GM18870 (cell line): ENCODE results near the gene CSRP2.

Experiments used
- ATAC-seq: cut with Tn5 transposase; IDR thresholded peaks from one replicate; pipeline ENCODE4 v1.9.1; 2021; ENCODE audit warnings: moderate library complexity; ENCODE audit not compliant: unreplicated experiment

Gene CSRP2

GRCh38 chr12:76878899-76879709 is at the start of gene CSRP2:
Gene CSRP2, minus strand, starts transcription at chr12:76879019. Its CDS starts 12,759 bp downstream, at chr12:76866260.
- ATAC-seq = peak; percentile 51

GRCh38 chr12:76927170-76927784 is 48.5 kb upstream of the CSRP2 start:
- ATAC-seq = no peak

GRCh38 chr12:76925135-76925534 is 46.3 kb upstream of the CSRP2 start:
- no peak for ATAC-seq

DNA sequence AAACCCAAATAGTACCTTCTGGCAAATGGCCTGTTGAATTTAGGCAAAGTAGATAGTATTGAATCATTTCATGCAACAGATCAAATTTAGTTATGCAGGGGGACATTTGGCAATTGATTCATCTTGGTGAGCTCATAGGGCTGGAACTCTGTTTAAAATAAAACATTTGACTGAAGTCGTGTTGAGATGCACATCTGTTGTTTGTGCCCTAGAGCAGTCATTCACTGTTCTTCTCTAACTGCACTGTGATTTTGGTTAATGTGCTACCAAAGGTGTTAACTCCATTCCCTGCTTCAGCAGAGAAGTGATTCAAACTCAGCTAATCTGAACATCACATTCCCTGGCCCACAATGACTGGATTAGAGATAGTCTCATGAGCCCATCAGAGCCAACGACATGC is 44.0 kb upstream of the CSRP2 start:
- no peak for ATAC-seq

DNA sequence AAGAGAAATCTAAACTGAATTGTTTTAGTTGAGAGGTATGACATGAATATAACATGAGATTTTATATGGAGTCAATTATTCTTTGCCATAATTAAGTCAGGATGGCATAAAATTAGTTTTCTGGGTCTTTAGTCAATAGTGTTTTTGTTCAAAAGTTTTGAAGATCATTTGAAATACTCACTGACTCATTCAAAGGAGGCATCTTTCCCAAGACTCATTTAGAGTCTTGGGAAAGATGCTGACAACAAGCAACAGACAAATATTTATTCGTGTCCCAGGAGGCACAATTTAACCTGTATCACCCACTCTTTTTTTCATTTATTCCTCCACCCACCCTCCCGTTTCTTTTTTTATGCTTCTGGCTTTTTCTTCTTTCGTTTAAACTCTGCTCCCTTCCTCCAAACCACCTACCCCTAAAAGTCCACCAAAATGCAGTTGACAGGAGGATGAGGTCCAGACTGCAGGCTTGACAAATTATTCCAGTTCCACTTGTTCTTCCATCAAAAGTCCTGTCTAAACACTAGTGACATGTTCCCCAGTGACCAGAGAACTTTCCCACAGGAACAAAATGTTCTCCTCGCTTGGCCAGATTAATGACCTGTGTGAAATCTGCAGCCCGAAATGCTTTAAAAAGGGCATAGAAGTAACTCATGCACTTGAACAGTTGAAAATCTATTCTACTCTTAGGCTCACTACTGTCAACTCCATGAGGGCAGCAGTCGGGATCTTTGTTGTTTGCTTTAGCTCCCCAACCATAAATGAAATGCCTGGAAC is 43.3 kb upstream of the CSRP2 start:
- no peak for ATAC-seq

DNA sequence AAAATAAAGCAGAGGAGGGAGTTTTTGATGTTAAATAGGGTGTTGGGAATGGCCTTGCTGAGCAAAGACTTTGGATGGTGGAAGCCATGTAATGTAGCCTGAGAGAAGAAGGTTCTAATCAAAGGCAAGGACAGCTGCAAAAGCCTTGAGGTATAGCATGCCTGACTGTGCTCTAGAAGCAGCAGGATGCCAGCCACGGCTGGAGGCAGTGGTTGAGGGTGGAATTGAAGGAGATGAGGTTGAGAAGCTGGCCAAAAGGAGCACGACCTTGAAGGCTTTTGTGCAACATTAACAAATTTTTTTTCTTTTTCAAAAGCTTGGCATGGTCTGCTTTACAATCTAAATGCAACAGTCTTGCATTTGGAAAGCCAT is 42.3 kb upstream of the CSRP2 start:
- no peak for ATAC-seq

DNA sequence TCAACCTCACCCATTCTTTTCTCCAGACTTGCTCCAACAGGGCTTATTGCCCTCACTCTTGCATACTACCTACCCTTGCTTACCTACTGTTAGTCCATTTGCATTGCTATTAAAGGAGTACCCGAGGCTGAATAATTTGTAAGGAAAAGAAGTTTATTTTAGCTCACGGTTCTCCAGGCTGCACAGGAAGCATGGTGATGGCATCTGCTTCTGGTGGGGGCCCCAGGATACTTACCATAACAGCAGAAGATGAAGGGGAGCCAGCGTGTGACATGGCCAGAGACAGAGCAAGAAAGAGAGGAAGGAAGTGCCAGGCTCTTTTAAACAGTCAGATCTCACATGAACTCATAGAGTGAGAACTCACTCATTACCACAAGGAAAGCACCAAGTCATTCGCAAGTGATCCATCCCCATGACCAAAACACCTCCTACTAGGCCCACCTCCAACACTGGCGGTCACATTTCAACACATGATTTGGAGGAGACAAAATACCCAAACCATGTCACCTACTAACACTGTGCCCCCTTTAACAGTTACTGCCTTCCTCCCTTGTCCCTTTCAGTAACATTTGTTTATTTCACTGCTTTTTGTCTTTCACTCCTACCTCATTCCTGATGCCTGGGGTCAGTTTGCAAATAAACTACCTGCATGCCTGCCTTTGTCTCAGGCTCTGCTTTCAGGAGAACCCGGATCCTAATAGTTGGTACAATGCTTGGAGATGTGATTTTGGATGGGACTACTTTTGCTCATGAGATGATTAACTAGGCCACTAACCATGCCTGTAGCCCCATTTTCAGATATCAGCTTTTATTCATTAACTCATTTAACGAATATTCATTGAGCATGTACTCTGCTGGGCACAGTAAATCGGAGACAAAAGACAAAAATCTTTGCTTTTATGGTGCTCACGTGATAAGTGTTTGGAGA is 41.6 kb upstream of the CSRP2 start:
- ATAC-seq = peak; percentile 81

DNA sequence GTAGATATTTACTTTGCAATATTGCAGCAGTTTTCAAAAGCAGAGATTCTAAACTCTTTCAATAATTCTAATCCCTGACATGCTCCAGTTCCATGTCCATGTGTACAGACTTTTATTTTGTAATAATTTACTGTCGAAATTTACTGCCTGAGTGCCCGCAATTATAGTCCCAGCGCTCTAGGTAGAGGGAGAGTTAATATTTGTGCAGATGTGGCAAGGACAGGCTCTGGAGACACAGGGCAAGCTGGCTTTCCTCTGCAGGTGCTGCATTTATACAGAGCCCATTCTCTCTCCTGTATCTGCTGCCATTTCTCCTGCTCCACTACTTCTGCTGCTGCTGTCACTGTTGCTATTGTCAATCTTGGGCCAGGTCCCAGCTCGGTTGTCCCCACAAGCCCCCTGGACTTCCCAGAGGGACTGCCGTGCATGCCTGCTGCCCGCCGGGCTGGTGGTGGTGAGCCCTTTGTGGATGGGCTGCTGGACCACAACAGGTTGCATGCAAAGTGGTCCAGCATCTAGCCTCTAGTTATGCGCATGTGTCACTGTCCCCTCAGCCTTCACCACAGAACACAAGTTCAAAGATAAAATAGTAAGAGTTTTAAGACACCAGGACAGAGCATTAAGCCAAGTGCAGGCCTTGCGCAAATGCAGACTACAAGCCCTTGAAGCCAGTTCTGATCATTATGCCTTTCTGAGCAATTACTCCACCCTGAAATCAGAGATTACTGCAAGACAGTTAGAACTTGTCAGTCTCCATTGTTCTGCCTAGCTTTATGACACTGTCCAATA is 40.8 kb upstream of the CSRP2 start:
- ATAC-seq = peak; percentile 2

DNA sequence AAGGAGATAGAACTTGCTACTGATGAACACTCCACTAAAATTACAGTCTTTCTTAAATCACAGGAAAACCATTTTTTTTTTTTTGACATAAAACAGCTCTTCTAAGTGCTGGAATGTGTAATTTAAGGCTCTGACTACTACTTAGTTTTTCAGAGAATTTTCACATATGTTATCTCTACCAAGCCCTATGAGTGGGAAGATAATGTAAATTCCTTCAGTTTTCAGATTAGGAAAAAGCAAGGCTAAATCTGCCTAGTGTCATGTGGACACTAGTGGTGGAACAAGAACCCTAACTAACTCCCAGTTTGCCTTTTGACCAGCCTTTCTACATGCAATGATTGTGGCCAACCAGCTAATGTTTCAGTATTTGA is 37.3 kb upstream of the CSRP2 start:
- ATAC-seq = no peak

DNA sequence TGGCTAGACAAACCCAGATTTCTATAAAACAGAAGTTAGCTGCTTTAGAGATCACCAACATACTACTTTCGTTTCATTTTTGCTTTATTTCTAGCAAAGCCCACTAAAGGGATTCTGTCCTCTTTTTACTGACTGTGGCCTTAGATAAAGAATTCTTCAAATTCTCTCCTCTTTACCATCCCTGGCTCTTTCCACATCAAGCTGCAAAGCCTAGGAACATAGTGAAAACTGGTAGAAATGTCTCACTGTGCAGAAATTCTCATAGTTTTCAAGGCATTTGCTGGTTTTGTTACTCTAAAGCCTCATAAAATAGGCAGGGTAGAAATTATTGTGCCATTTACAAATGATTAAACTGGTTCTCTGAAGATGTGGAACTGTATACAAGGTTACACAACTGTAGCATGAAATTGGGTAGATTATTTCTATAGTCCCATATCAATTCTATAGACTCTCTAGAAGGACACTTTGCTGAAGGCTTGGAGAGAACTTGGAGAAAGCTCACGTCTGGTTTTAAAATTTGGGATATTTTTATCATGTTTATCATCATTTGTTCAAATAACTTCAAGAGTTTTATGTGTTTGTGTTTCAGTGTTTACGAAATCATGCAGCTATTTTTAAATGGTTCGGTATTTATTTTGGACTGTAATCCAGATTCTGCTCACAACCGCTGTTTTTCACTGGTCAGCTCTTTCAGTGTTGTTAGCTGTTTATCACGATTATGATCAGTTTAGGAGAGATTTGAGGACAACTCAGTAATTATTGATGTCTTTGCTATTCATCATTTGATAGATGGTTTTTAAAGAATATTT is 36.7 kb upstream of the CSRP2 start:
- no peak for ATAC-seq

DNA sequence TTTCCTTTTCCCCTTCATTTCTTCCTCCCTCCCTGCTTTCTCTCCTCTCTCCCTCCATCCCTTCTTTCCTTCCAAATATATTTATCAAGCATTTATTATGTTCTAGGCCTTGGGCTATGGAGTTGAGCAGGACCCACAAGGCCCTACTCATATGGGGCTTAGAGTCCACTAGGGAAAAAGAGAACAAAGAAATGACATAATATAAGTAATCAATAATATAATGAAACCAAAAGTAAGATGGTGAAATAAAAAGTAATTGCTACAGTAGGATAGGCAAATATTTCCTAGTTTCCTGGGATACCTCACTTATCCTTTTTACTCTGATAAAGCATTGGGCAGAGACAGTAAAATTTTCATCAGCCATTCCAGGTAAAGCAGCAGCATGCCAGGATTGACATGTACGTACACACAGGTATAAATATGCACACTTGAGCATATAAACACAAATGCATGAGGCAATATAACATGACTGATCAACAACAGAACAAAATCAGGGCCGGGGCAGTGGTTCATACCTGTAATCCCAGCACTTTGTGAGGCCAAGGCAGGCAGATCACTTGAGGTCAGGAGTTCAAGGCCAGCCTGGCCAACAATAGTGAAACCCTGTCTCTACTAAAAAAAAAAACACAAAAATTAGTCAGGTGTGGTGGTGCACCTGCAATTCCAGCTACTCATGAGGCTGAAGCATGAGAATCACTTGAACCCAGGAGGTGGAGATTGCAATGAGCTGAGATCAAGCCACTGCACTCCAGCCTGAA is 35.5 kb upstream of the CSRP2 start:
- ATAC-seq = no peak

DNA sequence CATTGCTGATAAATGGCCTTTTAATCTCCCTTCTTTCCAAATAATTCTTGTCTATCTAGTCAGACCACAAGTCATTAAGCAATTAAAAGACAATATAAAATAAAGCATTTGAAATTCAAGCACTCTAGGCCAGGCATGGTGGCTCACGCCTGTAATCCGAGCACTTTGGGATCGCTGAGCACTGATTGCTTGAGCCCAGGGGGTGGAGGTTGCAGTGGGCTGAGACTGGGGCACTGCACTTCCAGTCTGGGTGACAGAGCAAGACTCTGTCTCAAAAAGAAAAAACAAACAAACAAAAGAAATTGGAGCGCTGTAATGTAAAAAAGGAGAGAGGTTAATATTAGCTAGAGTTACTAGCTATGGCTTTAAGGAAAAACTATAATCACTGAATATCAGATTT is 30.5 kb upstream of the CSRP2 start:
- ATAC-seq = no peak

- no peak for ATAC-seq
Observed at GRCh38 chr12:76908303-76909017, 29.6 kb upstream of the CSRP2 start.

- ATAC-seq = no peak
Observed at GRCh38 chr12:76901628-76902380, 23.0 kb upstream of the CSRP2 start.

DNA sequence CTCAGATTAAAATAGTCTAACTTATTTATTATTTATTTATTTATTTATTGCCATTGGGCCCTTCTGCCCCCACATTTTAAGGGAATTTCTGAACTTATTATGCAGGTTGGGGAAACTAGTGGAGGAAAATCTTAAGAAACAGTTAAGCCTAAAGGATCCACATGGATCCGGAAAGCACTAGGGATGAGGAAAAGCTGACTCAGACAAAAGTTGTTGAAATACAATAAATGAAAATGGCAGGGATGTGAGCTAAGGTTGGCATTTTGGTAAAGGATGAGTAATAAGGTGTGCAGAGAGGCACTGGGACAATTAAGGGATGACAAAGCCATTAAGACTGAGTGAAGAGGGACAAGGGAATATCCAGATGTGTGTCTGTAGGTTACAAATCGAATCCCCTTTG is 20.7 kb upstream of the CSRP2 start:
- ATAC-seq = no peak

DNA sequence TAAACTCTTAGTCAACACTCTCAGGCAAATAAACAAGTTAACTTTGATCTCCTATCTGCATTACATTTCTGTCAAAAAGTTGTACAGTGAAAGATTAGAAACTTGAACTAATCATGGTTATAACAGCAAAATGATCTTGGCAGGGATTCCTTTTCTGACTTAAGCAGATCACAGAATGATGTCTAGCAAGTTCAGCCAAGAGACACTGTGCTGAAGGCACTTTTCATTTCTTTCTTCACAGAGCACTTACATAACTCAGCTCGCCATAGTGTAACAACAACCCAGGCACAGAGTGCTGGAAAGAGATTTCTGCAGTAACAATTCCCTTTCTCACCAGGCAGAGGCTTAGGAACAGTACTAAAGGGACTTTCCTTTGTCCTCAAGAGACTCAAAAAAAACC is 19.6 kb upstream of the CSRP2 start:
- ATAC-seq = no peak

DNA sequence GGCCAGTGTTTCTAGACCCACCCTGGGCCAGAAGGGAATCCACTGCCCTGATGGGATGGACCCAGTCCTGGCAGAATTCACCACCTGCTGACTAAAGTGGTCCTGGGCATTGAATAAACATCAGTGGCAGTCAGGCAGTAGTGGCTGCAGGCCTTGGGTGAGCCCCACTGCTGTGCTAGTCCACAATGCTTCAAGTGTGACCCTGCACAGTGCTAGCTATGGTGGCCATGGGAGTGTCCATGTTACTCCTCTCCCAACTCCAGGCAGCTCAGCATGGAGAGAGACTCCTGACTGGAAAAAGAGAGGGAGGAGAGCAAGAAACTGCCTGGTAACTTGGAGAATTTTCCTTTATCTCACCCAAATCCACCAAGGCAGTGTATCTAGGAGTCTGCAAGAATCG is 17.5 kb upstream of the CSRP2 start:
- no peak for ATAC-seq
